Measurements from ENCODE around the gene EXOC3L4.
A peak's percentile ranks its signal among the peaks of the same experiment; 100 is the strongest.
"Not testable (repeated sequence)": the region's sequence is repeated elsewhere in the genome, so short reads cannot be mapped to it uniquely, and the experiment has no call there.

Gene EXOC3L4

DNA sequence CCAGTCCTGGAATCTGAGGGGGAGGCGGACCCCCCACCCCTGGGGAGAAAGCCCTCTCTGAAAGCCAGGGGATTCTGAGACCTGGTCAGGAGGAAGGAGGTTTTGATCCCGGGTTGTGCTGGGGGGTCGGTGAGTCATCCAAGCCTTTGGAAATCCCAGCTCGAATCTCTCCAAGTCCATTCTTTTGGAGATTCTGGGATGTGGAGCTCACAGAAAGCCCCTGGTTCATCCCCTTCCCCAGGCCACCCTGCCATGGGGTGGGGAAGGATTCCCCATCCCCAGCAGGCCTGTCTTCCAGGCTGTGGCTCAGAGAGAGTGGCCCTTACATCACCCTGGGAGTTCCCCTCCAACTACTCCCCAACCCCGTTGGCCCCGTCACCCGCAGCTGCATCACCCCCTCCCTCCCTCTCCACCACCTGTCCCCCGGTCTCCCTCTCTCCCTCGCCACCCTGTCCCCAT is 14.3 kb downstream of the EXOC3L4 start:
- DNase-seq = no peak

- DNase-seq = no peak
Observed at GRCh38 chr14:103109535-103110441, 15.3 kb downstream of the EXOC3L4 start.

DNA sequence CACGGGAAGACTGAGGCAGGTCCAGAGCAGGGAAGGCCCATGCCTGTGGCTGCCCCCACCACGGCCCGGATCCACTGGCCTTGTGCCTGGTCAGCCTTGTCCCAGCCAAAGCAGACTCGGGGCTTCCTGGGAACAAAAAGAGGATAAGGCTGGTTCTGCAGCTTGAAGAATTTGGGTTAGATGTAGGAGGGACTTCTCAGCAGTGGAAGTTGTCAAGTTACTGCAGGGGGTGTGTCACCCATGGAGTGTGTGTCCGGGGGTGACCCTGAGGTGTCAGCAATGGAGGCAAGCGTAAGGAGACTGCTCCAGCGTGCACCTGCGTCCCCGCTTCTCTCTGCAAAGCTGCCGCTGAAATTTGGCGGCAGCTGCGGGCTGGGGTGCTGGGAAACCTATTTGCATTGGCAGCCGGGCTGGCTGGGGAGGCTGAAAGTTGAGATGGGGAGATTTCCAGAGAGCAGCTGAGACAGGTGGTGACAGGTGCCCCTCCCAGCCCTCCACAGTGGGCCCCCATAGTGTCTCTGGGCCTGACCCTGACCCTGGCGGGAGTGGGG is 16.2 kb downstream of the EXOC3L4 start:
- no peak for DNase-seq

- no peak for DNase-seq
Observed at GRCh38 chr14:103111232-103111868, 16.8 kb downstream of the EXOC3L4 start.

GRCh38 chr14:103112400-103113243 is 18.1 kb downstream of the EXOC3L4 start:
- DNase-seq = no peak

GRCh38 chr14:103113303-103113702 is 18.8 kb downstream of the EXOC3L4 start:
- no peak for DNase-seq

GRCh38 chr14:103113774-103114173 is 19.2 kb downstream of the EXOC3L4 start:
- no peak for DNase-seq

DNA sequence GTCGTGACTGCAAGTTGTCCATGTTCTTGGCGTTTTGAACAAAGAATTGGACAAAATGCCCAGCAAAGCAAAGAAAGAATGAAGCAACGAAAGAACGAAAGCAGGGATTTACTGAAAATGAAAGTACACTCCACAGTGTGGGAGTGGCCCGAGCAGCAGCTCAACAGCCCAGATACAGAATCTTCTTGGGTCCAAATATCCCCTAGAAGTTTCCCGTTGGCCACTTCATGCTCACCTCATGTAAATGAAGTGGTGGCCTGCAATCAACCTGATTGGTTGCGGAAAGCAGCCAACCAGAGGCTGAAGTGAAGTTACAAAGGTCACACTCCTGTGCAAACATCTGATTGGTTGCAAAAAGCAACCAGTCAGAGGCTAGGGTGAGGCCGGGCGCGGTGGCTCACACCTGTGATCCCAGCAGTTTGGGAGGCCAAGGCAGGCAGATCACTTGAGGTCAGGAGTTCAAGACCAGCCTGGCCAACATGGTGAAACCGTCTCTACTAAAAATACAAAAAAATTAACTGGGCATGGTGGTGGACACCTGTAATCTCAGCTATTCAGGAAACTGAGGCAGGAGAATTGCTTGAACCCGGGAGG is 20.7 kb downstream of the EXOC3L4 start:
- DNase-seq = not testable (repeated sequence)

DNA sequence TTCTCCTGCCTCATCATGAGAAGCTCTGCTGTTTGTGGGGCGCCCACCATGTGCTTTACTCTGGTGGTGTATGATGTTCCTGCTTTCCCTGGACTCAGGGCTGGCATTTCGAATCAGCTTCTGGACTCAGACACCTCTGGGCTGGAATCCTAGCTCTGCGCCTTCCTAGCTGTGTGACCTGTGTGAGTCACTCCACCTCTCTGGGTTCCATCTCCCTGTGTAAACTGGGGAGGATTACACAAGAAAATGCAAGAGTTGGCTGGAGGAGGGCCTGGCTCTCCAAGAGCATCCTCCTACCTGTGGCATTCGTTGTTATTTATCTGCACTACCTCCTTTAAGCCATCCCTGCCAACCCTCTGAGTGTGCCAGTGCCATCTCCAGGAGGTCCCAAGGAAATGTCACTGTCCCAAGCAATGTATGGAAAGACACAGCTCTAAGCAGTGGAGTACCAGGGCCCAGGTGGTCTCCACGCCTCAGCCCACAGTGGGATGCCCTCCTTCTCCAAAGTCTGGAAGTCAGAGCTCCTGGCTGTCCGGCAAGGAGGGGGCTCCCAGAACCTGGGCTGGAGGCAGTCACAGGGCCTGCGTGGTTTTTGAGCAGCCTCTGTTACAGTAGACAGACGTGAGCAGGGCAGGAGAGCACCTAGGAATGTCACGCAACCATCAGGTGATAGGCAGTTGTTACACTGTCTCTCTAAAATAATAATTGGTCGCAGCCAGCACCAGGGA is 21.5 kb downstream of the EXOC3L4 start:
- DNase-seq = no peak

DNA sequence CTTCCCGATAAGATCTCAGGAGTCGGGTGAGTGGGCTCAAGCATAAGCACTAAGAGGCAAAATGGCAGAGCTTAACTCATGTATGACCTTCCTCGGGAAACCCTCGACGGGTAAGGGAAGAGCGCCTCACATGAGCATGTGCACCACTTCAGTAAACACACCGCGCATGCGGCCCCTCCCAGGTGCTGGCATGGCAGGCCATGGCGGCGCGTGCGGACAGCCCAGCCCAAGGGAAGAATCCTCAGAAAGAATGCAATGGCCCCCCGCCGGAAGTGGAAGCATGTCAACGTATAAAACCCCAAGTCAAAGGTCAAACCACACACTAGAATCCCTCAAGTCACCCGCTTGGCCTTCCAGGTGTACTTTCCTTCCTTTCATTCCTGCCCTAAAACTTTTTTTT is 22.1 kb downstream of the EXOC3L4 start:
- DNase-seq = no peak

DNA sequence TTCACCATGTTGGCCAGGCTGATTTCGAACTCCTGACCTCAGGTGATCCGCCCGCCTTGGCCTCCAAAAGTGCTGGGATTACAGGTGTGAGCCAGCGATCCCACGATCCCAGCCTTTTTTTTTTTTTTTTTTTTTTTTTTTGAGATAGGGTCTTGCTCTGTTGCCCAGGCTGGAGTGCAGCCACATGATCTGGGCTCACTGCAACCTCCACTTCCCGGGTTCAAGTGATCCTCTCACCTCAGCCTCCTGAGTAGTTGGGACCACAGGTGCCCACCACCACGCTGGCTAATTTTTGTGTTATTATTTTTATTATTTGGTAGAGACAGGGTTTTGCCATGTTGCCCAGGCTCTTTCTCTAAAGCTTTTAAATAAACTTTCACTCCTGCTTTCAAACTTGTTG is 23.0 kb downstream of the EXOC3L4 start:
- DNase-seq = not testable (repeated sequence)

DNA sequence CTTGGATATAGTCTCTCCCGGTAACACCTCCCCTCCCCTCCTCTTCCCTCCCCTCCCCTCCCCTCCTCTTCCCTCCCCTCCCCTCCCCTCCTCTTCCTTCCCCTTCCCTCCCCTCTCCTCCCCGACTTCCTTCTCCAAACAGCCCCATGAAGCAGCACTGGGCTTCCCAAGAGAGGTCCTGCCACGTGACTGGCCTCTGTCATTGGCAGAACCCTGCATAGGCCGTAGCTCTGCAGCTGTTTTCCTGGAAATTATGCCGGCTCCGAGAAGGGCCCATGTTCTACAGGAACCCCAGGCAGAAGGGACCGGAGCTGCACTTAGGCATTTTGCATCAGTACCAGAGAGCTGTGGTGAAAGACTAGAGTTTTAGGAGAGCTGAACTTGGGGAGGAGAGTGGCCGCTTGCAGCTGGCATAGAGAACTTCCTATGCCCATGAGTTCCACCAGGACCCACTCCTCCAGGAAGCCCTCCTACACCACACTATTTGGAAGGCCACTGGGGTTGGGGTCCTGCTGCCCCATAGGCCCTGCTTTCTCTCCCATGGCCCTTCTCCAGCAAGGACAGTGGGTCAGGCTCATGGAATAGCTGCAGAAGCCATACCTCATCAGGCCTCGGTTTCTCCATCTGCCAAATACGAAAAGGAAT is 23.6 kb downstream of the EXOC3L4 start:
- DNase-seq = no peak

DNA sequence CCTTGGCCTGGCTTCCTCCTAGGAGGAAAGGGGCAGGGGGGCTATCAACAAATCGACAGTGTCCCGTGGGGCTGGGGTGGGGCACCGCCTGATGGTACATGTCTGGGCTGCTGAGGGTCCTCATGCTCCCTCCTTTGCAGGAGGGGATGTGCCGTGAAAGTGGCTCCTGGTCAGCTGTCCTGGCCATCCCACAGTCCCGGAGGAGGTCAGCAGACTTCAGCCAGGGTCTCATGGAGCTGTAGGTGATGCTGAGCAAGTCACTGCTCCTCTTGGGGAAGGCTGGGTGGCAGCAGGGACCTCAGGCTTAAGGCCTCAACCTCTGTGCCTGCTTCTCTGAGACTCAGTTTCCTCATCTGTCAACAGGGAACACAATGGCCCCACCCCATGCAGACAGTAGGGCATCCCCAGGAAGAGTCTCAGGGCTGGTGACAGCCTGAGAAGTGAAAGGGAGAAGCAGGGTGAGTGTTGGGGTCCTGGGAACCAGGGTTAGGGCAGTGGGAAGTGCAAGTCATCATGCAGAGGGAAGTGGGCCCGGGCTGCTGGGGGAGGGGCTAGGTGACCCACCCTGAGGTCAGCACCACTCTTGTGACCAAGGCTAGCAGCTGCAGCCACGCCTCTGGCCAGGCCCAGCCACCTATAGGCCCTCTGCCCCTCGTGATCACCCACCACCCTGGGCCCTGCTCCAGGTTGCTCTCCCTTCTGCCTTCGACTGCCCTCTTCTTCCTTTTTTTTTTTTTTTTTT is 24.3 kb downstream of the EXOC3L4 start:
- no peak for DNase-seq

DNA sequence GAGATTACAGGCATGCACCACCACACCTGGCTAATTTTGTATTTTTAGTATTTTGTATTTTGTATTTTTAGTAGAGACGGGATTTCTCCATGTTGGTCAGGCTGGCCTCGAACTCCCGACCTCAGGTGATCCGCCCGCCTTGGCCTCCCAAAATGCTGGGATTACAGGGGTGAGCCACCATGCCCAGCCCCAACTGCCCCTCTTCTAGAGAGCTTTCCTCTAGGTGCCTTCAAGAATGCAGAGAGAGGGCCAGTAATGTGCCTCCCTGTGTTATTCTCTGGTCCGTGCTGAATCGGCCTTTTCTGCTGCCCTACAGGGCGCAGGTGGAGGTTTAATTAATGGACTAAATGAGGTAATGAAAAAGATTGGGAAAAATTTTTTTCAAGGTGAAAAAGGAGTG is 25.0 kb downstream of the EXOC3L4 start:
- DNase-seq = not testable (repeated sequence)

GRCh38 chr14:103121121-103121845 is 26.8 kb downstream of the EXOC3L4 start:
- DNase-seq = no peak

DNA sequence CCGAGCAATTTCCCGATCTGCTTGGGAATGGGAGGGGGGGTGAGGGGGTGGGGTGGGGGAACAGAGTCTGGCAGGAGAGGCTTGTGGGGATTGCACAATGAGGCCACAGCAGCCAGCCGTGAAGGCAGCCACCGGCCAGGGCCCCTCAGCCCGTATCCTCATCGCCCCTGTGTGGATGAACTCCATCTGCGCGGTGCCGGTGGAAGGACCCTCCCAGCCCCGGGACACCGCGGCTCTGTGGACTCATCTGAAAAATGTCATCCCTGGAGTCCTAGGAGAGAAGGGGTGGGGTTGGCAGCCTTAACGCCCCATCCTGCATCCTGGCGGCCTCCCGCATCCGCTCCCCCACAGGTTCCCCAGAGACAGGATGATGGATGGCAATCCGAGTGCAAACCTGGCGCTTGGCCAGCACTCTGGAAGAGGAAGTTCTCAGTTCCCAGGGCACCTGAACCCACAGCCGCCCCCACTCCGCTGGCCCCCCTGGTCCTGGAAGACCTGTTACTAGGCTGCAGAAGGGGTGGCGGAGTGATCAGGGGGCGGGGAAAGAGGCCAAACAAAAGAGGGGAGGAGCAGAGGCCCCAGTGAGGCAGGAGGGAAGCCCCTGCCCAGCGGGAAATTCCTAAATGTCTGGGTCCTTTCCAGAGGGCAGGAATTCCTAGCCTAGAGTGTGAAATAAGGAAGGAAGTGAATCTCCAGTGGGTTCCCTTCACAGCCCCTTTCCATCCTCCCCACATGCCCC is 27.5 kb downstream of the EXOC3L4 start:
- peak; percentile 77 to 87 for DNase-seq

GRCh38 chr14:103122585-103122946 is 28.0 kb downstream of the EXOC3L4 start:
- no peak for DNase-seq

DNA sequence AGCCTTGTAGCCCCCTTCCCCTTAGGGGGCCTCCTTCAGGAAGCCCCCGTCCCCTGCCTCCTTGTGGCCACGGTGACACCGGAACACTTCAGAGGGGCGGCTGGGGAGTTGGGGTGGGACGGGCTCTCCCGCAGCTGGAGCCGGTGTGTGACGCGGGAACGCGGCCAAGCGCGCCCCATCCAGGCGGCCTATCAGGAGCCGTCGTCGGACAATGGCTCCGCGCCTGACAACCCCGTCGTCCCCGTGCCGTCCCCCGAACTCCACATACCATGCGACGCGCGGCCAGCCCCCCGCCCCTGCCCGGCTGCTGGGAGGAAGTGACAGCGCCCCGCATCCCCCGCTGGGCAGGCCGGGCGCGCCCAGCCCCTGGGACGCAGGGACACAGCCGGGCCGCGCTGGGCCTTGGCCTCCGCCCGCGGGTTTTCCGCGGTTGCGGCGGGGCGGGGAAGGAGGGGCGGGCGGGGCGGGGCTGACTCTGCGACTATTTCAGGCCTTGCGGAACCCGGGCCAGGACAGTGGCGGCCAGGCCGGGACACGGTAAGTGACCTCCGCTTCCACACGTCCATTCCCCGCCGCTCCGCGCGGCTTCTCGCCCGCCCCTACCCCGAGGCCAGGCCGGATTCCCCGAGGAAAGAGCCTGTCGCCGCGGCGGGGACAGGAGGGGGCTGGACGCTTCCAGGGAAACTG is 28.6 kb downstream of the EXOC3L4 start, which contains the start of gene TNFAIP2:
Gene TNFAIP2 (plus strand): TSS at position 515 of the 687 bp plus-strand sequence. CDS start 2,997 bp downstream, outside the sequence.
- DNase-seq = no peak
